ENCODE data around the gene TAF13. TPM values are rescaled to one million over a fixed set of nuclear protein-coding genes. Genes with fewer than 3 reads are reported as not detected.

Gene TAF13
- total RNA-seq, 2 donors from 2014 or later: 26.8 to 27.0 TPM

DNA sequence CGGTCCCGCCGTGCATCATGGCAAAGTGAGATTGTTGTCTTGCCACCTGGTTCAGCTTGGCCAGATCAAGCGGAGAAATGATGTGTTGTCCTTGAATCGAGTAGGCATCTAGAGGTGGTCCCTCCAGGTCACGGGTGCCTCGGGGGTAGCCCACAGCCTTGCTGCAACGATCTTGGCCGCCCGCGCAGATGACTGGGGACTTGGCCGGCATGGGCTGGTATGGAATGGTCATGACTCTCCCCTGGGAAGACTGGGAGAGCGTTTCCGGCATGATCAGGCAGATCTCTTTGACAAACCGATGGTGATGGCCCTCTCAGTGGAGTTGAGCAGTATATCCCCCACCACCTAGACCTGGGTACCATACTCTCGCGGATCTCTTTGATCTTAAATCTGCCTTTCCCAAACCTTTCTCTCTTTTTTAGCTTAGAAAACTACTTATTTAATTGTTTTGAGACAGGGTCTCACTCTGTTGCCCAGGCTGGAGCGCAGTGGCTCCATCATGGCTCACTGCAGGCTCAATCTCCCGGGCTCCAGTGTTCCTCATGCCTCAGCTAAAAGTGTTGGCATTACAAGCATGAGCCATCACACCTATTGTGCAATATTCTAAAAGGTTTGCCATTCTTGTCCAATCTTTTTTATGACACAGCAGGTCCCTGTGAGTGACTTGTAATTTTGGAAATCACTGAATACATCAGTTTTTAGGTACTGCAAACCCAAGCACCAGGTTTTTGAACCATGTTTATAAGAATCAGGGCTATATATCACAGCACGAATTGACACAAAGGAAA, 28.8 kb upstream of the TAF13 start:
- 90% methylated on average over 20 of the region's 20 CpGs for WGBS
- intact Hi-C loops (cut with DNase I): no loop called here

DNA sequence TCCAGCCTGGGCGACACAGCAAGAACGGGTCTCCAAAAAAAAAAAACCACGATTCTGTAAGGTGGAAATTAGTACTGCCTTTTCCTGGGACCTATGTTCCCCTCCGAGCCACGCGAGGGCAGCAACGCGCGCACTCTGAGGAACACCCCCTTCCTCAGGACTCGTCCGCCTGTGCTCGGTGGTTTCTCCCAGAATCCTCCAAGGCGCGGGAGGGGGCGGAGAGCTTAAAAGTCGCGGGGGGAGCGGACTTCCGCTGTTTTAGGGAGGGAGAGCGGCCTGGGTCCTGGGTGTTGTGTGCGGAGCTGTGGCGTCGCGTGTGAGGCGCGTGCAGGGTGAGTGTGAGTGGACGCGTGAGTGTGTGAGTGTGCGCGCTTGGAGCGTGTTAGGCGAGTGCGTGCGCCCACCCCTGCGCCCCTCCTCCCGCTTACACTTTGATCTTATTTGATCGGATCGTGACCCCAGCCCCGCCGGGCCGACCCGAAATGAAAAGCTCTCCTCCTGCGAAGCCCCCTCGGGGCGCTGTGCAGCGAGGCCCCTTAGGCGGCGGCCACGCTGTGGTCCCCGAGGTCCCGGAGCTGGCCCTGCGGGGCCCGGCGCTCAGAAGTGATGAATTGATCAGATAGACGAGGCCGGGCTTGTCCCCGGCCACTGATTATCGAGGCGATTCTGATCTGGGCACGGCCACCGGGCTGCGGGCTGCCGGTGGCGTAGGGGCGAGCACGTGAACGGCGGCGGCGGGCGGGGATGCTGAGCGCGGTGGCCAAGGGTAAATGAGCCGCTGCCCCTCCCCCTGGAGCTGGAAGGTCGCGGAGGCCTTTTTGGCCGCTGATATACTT, 24.4 kb upstream of the TAF13 start:
- H3K27ac ChIP-seq: peak overlapping the region; percentile 83 to 96
- under 1% methylated on average over 72 of the region's 77 CpGs for WGBS
- no peaks in the 10 kb centered on the region for H3K27me3 ChIP-seq (replicated peaks; ENCODE audit: insufficient read depth)
- TF ChIP-seq, protein P1, sequence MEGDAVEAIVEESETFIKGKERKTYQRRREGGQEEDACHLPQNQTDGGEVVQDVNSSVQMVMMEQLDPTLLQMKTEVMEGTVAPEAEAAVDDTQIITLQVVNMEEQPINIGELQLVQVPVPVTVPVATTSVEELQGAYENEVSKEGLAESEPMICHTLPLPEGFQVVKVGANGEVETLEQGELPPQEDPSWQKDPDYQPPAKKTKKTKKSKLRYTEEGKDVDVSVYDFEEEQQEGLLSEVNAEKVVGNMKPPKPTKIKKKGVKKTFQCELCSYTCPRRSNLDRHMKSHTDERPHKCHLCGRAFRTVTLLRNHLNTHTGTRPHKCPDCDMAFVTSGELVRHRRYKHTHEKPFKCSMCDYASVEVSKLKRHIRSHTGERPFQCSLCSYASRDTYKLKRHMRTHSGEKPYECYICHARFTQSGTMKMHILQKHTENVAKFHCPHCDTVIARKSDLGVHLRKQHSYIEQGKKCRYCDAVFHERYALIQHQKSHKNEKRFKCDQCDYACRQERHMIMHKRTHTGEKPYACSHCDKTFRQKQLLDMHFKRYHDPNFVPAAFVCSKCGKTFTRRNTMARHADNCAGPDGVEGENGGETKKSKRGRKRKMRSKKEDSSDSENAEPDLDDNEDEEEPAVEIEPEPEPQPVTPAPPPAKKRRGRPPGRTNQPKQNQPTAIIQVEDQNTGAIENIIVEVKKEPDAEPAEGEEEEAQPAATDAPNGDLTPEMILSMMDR (IDR thresholded peaks at IDR 0.05): peak; percentile 85 to 95 (median 91)
- peak; percentile 99 for TF ChIP-seq POLR2AphosphoS5 (IDR thresholded peaks at IDR 0.05)
- peak; percentile 84 for TF ChIP-seq POLR2A (IDR thresholded peaks at IDR 0.05)
- peak overlapping the region; percentile 61 to 96 for H3K4me3 ChIP-seq
- no peaks in the 10 kb centered on the region for H3K36me3 ChIP-seq
- intact Hi-C loops (cut with DNase I): no loop called here
- H3K9me3 ChIP-seq: no peaks in the 10 kb centered on the region
- peak; percentile 95 for DNase-seq (ENCODE audit: low spot score)
- no peaks in the 10 kb centered on the region for H3K4me1 ChIP-seq (replicated peaks)

More for the DNA sequence above, 28.8 kb upstream of the TAF13 start:
- Histone ChIP-seq H3K27ac (no peak overlapping the region), H3K27me3 (replicated peaks; ENCODE audit: insufficient read depth) (no peaks in the 10 kb centered on the region), H3K9me3 (no peaks in the 10 kb centered on the region), H3K4me1 (replicated peaks) (no peaks in the 10 kb centered on the region), H3K4me3 (no peak overlapping the region), H3K36me3 (no peaks in the 10 kb centered on the region)
- no peak for DNase-seq (ENCODE audit: low spot score)
- TF ChIP-seq, protein P1 (IDR thresholded peaks at IDR 0.05): no peak
- TF ChIP-seq POLR2AphosphoS5 (IDR thresholded peaks at IDR 0.05): no peak
- no peak for TF ChIP-seq POLR2A (IDR thresholded peaks at IDR 0.05)

DNA sequence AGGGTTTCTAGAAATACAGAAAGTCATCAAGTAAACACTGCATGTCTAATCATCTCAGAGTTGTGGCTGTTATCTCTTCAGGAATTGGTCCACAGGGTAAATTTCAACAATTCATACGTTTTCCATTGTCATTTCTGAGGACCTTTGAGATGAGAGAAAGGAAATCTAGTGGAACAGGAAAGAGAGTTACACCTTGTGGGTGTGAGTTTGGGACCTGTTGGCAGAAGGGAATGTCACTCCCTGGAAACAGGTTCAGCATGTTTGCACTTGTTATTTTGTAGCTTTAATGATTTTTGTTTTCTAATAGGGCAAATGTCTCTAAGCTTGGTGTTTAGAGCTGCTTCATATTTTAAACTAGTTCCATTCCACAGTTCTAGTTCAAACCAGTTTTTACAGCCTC, 20.3 kb upstream of the TAF13 start:
- Histone ChIP-seq H3K36me3 (no peaks in the 10 kb centered on the region), H3K4me1 (replicated peaks) (peaks cover 3% of the 10 kb centered on the region), H3K9me3 (no peaks in the 10 kb centered on the region), H3K27ac (peak overlapping the region; percentile 51 to 59), H3K4me3 (no peak overlapping the region), H3K27me3 (replicated peaks; ENCODE audit: insufficient read depth) (no peaks in the 10 kb centered on the region)
- intact Hi-C loops (cut with DNase I): no loop called here
- TF ChIP-seq POLR2AphosphoS5 (IDR thresholded peaks at IDR 0.05): peak; percentile 81
- TF ChIP-seq, protein P1 (IDR thresholded peaks at IDR 0.05): no peak
- peak; percentile 45 for DNase-seq (ENCODE audit: low spot score)
- 26% methylated on average over 1 of the region's 1 CpG for WGBS

DNA sequence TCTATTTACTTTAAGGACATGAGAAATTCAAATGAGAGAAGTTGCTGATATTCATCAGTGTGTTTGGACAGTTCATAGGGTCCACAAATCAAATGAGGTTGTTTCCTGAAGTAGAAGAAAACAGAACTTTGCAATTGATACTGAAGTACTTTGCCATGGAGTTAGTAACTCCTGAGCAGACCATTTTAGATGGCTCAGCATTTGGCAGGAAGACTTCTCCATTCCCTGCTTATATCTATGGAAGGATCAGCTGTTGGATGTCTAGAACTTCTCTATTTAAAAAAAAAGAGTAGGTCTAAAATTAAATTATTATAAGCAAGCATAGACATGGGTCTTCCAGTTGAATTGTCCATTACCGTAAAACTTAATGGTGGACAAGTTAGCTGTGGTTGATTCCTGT, 19.8 kb upstream of the TAF13 start:
- no peaks in the 10 kb centered on the region for H3K27me3 ChIP-seq (replicated peaks; ENCODE audit: insufficient read depth)
- H3K9me3 ChIP-seq: no peaks in the 10 kb centered on the region
- H3K27ac ChIP-seq: peak overlapping the region; percentile 51 to 59
- H3K4me1 ChIP-seq (replicated peaks): peaks cover 3% of the 10 kb centered on the region
- intact Hi-C loops (cut with DNase I): no loop called here
- DNase-seq (ENCODE audit: low spot score): no peak
- TF ChIP-seq POLR2AphosphoS5 (IDR thresholded peaks at IDR 0.05) (no peak), POLR2A (IDR thresholded peaks at IDR 0.05) (no peak)
- TF ChIP-seq, protein P1 (IDR thresholded peaks at IDR 0.05): no peak
- no peak overlapping the region for H3K4me3 ChIP-seq
- H3K36me3 ChIP-seq: no peaks in the 10 kb centered on the region
- WGBS: 78% methylated on average over 1 of the region's 1 CpG

All from prostate gland (tissue), 2 donors.